Measurements from ENCODE around the gene HADHA.
A peak's percentile ranks its signal among the peaks of the same experiment; 100 is the strongest.

The HADHA gene

GRCh38 chr2:26195040-26195984 is 49.1 kb downstream of the HADHA start:
- TF ChIP-seq POLR2AphosphoS5 (IDR thresholded peaks at IDR 0.05; ENCODE audit: low read depth, low read length) = no peak
- TF ChIP-seq REST (IDR thresholded peaks at IDR 0.05; ENCODE audit: insufficient read depth in 1 of 2, low read depth in 2 of 2, low read length in 2 of 2) = no peak
- no peak for TF ChIP-seq TAF1 (IDR thresholded peaks at IDR 0.05; ENCODE audit: borderline replicate concordance, insufficient read depth, low read length)
- no peak for TF ChIP-seq SIN3A (IDR thresholded peaks at IDR 0.05; ENCODE audit: borderline replicate concordance, insufficient read depth, low read length)
- TF ChIP-seq FOXP2 (optimal IDR thresholded peaks at IDR 0.05; ENCODE audit: borderline replicate concordance, extremely low read depth, extremely low read length, insufficient read depth) = no peak

DNA sequence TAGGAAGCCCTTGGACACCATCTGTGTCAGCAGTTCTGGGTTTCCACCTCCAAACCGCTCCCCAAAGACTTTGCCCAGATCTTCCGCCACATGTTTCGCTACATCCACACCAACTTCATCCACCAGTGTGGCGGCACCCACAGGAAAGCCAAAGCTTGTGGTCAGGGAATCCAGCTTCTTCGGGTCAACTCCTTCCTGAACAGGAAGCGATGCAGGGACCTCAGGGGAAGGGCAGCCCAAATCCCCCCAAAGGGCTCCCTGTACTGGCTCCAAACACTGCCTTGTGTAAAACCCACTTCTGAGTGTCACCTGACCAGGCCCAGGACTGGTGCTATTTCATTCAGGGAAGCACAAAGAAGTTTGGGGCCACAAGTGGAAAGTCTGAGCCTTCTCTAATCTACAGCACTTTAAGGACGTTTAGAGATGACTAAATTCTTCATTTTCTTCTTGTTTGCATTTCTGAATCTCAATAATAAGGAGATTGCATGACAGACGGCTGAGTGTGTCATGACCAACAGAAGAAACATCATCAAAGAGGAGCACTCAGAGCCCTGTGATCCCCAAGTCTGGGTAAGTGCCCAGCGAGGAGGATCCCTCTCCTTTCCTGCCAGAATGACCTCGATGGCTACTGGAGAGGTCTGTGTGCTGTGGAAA is 50.7 kb downstream of the HADHA start:
- TF ChIP-seq POLR2AphosphoS5 (IDR thresholded peaks at IDR 0.05; ENCODE audit: low read depth, low read length) (no peak), REST (IDR thresholded peaks at IDR 0.05; ENCODE audit: insufficient read depth in 1 of 2, low read depth in 2 of 2, low read length in 2 of 2) (no peak), SIN3A (IDR thresholded peaks at IDR 0.05; ENCODE audit: borderline replicate concordance, insufficient read depth, low read length) (no peak), TAF1 (IDR thresholded peaks at IDR 0.05; ENCODE audit: borderline replicate concordance, insufficient read depth, low read length) (no peak), FOXP2 (optimal IDR thresholded peaks at IDR 0.05; ENCODE audit: borderline replicate concordance, extremely low read depth, extremely low read length, insufficient read depth) (no peak)

DNA sequence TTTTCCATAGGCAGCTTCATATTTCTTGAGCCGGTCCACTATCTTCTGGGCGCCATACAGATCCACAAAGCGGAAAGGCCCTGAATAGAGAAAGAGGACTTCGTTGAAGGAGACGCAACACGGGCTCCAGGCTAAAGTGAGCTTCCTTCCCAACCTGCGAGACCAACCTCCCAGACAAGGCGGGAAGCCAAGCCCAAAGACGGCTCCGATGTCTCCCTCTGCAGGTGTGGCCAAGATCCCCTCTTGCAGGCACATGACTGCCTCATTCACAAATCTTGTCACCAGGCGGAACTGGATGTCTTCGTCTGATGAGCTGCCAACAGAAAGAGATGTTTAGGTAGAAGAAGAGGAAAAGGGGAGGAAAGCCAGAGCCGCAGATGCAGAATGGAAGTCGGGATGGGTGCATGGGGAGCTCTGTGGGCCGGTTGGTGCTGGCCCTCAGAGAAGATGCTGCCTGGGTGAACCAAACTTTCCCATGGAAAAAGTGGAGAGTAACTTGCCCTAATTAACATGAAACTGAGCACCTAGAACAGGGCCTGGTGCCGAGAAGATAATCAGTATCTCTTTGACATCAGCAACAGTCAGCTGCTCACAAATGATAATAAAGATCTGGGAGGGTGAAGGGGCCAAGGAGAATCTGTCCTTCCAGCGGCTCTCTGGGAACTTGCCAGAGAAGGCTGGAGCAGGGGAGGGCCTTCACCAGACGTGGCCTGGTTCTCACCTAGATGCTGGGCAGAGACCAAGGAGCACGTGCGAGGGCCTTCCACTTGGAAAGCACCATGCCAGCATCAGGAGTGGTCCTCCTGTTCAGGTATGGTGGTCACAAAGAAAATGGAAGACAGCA is 52.9 kb downstream of the HADHA start:
- no peak for TF ChIP-seq SIN3A (IDR thresholded peaks at IDR 0.05; ENCODE audit: borderline replicate concordance, insufficient read depth, low read length)
- TF ChIP-seq REST (IDR thresholded peaks at IDR 0.05; ENCODE audit: insufficient read depth in 1 of 2, low read depth in 2 of 2, low read length in 2 of 2) = no peak
- no peak for TF ChIP-seq FOXP2 (optimal IDR thresholded peaks at IDR 0.05; ENCODE audit: borderline replicate concordance, extremely low read depth, extremely low read length, insufficient read depth)
- TF ChIP-seq POLR2AphosphoS5 (IDR thresholded peaks at IDR 0.05; ENCODE audit: low read depth, low read length) = no peak
- TF ChIP-seq TAF1 (IDR thresholded peaks at IDR 0.05; ENCODE audit: borderline replicate concordance, insufficient read depth, low read length) = no peak

- 0 out of 2 replicates have a peak, but pooled peaks have one; percentile 15 for TF ChIP-seq POLR2AphosphoS5 (IDR thresholded peaks at IDR 0.05; ENCODE audit: low read depth, low read length)
- no peak for TF ChIP-seq TAF1 (IDR thresholded peaks at IDR 0.05; ENCODE audit: borderline replicate concordance, insufficient read depth, low read length)
These were observed 54.1 kb downstream of the HADHA start for GRCh38 chr2:26190369-26190768.

- TF ChIP-seq REST (IDR thresholded peaks at IDR 0.05; ENCODE audit: insufficient read depth in 1 of 2, low read depth in 2 of 2, low read length in 2 of 2) = no peak
- no peak for TF ChIP-seq TAF1 (IDR thresholded peaks at IDR 0.05; ENCODE audit: borderline replicate concordance, insufficient read depth, low read length)
- no peak for TF ChIP-seq POLR2AphosphoS5 (IDR thresholded peaks at IDR 0.05; ENCODE audit: low read depth, low read length)
- no peak for TF ChIP-seq SIN3A (IDR thresholded peaks at IDR 0.05; ENCODE audit: borderline replicate concordance, insufficient read depth, low read length)
- no peak for TF ChIP-seq FOXP2 (optimal IDR thresholded peaks at IDR 0.05; ENCODE audit: borderline replicate concordance, extremely low read depth, extremely low read length, insufficient read depth)
These were observed 54.7 kb downstream of the HADHA start for GRCh38 chr2:26189751-26190150.
